GM19463 (cell line): ENCODE measurements around the gene BHLHA15.

Experiments
- ATAC-seq: cut with Tn5 transposase; IDR thresholded peaks from one replicate; pipeline ENCODE4 v1.9.1; 2021; ENCODE audit warnings: mild to moderate bottlenecking, moderate library complexity; ENCODE audit not compliant: unreplicated experiment

The BHLHA15 gene

DNA sequence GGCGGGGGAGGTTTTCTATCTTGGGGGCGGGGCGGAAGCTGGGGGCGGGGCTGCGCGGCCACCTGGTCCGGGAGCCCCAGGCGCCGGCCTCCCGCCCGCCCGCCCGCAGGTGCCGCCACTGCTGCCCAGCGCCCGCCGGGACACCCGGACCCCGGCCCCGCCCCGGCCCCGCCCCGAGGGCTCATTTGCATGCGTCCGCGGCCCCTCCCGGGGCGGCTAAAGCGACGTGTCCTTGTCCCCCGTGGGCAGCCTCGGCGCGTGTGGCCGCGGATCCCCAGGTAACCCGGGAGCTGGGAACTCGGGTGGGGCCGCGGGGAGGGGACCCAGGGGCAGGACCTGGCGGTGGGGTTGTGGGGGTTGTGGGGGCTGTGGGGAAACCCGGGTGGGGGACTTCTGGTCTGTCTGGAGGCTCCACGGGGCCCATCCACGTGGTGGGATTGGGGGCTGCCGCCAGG is at the start of gene BHLHA15:
BHLHA15 (plus strand) TSS at position 219 of the 455 bp plus-strand sequence. CDS start 871 bp downstream, outside the sequence.
- no peak for ATAC-seq

DNA sequence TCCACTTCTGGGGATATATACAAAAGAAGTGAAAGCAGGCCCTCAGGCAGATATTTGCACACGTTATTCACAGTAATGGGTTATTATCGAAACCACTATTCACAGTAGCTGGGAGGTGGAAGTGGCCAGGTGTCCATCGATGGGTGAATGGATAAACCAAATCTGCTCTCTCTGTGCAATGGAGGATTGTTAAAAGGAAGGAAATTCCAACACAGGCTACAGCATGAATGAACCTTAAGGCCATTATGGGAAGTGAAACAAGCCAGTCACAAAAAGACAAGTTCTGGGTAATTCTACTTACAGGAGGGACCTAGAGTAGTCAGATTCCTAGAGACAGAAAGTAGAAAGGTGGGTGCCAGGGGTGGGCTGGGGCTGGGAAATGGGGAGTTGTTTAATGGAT is 48.5 kb upstream of the BHLHA15 start:
- ATAC-seq: no peak

DNA sequence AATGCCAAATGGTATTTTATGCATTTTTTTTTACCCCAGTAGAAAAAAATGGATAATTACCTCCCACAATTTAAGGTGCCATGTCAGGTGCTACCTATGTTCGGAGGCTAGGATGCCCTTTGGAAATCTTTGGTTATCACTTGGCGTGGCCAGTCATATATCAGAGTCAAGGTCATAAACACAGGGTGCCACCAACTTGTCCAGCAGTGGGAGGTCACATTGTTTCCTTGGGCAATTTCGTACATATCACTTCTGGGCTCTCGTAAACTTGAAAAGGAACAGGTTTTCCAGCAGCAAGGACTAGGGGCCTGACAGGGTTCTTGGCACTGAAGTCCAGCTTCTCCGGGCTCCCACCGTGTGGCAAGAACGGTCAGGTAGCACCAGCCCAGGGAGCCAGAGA is 48.0 kb upstream of the BHLHA15 start:
- no peak for ATAC-seq

DNA sequence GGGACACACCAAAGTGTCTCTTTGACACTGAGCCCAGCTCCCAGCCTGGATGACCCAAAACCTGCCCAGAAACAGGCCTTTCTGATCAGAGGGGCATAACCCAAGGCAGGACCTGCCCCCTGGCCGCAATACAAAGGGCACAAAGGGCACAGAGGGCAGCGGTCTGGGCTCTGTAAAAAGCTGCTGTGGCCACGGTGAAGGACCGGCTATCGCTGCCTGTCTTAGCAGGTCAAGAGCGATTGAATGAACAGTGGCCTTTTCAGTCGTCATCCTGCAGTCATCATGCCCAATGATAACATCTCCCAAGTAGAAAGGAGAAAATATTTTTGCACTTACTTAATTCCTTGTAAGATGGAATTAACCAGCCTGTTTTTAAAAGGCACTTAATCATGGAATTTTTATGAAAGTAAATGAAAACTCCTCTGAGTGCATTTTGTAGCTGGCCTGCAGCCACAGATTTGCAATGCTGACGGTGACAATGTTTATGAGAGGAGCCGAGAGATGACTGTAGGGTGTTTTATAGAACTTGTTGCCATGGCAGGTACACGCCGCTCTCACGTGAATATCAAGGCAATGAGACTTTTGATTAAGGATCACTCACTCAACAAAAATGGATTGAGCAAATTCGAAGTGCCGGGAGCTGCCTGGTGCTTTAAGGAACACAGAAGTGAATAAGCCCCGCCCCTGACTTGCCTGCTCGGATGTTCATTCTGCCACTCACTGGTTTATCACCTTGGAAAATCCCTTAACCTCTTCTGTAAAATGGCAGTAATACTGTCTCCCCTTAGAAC is 47.3 kb upstream of the BHLHA15 start:
- ATAC-seq: no peak

DNA sequence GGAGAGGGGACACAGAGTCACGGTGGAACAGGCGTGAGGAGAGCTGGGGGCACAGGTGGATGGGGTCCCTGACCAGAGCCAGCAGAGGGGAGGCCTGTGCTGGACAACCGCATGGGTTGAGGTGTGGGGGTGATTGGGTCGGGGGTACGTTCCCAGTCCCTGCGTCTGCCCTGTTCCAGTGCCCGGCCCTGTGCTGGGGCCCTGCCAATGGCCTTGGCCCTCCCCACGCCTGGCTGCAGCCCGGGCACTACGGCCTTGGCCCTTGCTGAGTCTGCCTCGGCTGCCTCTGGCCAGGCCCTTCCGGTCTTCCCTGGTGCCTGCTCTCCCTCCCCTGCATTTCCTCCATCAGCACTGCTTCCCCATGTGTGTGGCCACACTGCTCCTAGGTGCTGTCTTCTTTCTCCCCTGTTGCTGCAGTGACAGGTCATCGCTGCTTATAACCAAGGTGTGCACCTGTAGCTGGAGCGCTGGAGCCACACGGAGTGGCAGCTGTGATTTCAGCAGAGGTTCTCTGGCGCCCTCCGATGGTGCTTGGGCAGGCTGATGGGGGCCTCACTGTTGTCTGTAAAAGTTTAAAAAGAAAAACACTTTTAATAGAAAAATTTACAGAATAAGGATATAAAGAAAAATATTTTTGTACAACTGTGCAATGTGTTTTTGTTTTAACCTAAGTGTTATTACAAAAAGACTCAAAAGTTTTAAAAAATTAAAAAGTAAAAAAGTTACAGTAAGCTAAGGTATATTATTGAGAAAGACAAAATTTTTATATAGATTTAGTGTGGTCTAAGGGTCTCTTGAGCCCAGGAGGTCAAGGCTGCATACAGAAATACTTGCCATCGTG is 45.2 kb upstream of the BHLHA15 start:
- ATAC-seq: peak; percentile 66

DNA sequence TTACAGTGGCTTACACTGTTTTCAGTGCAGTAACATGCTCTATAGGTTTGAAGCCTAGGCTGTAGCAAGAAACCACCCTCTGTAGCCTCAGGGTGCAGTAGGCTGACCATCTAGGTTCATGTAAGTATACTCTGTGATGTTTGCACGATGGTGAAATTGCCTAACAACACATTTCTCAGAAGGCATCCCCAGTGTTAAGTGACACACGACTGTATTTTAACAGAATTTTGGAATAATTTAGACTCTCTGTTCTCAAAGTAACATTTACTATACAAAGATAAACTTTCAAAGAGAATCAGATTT is 44.6 kb upstream of the BHLHA15 start:
- ATAC-seq: no peak

DNA sequence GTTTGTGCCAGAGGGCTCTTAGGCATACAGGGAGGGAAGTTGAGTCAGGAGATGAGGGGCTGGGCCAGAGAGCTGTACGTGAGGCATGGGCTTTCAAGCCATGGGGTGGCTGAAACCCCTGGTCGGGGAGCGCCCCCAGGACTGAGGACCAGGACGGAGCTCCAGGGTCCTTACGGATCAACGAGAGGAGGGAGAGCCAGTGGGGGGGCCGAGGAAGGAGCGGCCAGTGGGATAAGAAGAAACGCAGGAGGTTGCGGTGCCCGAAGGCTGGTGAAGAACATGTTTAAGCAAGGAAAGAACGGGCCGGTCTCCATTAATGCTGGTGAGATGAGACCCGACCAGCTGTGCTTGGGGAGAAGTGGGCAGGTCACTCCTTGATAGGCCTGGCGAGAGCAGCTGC is 43.6 kb upstream of the BHLHA15 start:
- no peak for ATAC-seq

DNA sequence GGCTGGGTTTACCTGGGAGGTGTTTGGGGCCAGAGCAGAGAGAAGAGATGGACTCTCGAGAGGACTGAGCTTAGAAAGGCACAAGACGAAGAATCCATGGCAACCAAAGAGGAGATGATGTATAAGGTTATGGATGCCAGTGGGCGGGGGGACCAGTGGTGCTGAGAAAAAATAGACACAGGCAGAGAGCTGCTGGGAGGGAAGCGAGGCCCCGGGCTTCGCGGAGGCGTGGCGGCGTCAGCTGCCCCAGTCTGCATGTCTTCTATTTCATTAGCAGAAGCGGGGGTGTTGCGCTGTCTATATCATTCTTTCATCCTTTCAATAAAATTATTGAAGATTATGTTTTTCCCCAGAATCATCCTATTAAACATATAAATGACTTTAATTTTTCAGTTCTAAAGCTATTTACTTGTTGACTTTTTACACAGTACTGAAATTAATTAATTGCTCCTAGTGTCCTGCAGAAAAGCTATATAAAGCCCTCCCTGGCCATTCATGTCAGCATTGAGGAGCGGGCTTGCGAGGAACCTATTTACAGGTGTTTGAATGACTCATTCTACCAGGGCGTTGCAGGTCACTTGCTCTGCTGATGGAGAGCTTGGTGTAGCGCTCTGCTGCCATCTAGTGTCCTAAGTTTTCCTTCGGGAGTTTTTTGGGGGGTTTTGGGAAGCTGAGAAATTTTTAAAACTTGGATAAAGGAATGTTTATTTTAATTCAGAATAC is 42.9 kb upstream of the BHLHA15 start:
- peak; percentile 59 for ATAC-seq

DNA sequence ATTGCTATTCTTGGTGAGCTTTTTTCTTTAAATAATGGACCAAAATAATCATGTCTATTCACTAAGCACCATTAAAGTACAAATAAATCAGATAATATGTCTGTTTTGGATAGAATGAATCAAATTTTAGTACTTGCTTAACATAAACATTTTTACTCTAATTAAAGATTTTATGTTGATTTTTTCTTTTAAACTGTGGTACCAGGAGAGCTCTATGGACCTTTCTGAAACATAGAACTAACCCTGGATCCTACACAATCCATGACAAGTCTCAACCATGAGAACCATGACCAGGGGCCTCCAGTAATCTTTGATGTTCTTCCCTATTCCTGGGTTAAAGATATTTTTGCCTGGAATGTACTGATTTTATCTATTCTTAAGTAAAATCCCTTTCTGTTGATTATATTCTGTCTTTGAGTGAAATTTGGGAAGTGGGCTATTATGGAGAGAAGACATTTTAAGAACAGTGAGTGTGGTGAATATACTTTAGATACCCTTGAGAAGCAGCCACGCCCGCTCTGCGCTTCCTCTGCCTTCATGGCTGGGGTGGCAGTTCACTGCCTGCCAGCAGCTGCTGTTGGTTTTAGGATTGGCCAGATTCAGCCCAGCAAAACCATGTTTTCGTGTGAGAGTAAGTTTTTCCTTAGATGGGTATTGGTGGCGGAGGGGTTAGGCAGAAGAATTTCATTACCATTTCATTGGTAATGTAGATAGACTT is 42.2 kb upstream of the BHLHA15 start:
- no peak for ATAC-seq

DNA sequence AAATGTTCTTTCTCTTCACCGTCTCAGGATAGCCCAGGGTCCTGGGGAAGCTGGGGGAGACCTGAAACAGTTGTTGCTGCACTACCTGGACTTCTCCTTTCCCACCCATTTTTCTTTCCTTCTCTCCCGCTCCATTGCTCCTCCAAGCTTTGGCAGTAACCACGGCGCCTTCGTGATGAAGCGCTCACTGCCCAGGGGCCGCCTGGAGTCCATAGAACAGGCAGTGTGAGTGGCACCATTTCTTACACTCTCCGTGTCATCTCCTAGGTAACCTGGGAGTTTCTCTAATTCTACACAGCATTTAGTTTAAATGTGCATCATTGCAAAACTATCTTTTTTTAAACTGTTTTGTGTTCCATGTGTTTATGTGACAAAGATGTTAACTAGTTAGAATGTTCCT is 40.3 kb upstream of the BHLHA15 start:
- no peak for ATAC-seq

DNA sequence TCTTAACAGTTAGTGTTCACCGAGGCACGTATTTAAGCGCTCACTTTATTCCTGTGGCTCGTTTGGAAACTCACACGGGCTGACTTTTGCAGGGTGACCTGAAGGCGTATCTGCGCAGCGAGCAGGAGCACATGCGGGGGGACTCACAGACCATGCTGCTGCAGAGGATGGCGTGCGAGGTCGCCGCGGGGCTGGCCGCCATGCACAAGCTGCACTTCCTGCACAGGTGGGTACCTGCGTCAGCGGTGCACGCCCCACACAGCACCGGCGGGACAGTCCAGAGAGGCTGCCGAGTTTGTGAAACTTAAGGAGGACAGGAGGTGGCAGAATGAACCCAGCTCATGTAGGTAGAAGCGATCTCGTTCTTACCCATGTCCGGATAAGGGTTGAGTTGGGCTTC is 39.8 kb upstream of the BHLHA15 start:
- no peak for ATAC-seq

DNA sequence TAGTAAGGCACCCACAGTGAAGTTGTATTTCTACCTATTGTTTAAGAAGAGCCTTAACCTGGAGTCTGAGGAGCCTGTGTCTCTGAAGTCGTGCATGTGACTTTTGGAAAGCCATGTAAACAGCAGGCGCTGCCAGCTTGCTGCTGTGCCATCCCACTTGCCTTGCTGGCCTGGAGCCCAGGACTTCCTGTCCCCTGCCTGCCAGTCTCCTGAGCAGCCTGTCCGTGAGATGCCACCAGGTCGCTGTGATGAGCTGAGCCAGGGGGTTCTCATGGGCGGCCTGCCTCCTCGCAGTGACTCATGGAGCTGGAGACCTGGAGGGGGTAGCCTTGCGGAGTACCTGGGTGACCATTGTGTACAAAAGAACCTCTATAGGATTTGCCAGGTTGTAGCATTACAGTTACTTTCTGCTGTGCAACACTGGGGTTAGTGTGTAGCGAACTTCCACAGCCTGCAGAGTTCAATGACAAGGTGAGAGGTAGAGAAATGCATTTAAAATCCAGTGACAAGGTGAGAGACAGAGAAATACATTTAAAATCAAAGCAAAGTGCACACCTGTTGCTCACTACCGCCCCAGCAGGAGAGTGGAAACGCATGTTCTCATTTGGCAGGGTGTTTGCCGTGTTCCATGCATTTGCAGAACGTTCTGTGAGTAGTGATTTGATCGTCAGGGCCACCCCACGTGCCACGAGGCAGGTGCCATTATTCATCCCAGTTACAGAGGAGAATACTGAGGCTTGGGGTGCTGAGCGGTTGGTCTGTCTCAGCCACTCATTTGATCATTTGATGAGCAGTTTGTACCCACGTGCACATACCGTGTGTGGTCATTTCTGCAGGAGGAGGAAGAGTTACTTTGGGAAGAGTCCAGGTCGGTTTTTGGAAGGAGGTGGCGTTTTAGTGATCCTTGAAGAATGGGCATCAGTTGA is 36.6 kb upstream of the BHLHA15 start:
- ATAC-seq: no peak

DNA sequence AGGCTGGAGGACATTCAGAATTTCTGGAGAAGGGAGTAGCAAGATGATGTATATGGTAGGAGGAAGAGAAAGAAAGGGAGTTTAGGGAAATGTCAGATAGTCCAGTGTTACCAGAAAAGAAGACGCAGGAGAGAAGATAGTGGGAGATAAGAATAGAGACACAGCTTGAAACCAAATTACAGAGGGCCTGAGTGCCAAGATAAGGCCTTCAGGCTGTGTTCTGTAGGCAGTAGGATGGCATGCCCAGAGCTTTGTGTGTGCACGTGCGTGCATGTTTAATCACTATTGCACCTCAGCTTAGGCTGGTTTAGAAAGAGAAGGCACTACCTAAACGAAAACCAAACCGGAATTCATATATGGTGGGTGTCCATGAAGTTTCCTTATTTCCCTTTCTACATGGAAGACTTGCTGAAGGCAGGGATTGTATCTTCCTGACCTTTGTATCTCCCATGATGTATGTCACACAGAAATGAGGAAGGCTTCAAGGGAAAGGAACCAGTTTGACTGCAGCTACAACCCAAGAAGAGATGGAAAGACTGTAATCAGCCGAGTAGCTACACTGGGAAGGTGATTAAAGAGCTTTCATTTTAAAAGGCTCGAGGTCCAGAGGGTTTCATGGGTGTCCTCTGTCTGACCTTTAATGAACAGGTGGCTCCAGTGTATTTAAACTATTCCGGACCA is 35.8 kb upstream of the BHLHA15 start:
- no peak for ATAC-seq

DNA sequence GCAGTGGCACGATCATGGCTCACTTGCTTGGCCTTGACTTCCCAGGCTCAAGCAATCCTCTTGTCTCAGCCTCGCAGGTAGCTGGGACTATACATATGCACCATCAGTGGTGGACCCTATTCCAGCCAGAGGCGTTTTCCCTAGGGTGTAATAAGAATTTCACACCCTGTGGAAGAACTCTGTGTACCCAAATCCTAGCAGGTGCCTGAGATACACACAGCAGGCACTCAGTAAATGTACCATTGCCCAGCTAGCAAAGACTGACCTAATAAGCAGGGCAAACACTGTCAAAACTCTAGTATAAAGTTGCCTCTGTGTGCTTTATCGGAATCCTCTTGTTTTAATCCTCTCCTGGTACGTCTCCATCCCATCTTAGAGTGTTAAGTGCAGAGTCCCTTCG is 33.7 kb upstream of the BHLHA15 start:
- ATAC-seq: no peak

DNA sequence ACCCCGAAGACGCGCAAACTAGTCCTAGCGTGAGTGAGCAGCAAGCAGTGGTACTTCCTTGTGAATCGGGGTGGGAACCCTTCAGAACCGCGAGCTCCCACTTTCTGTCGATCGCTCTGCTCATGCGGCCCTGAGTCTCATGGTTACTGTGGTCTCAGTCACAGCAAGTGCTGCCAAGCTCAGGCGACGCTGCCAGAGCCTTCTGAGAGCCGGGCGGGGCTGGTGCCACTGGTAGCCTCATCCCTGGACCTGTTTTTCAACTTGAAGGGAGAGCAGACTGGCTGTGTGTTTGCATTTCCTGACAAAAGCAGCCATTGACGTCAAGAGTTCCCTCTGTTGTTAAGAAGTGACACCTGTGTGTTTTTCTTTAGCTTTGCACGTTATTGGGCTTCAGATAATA is 32.9 kb upstream of the BHLHA15 start:
- no peak for ATAC-seq

DNA sequence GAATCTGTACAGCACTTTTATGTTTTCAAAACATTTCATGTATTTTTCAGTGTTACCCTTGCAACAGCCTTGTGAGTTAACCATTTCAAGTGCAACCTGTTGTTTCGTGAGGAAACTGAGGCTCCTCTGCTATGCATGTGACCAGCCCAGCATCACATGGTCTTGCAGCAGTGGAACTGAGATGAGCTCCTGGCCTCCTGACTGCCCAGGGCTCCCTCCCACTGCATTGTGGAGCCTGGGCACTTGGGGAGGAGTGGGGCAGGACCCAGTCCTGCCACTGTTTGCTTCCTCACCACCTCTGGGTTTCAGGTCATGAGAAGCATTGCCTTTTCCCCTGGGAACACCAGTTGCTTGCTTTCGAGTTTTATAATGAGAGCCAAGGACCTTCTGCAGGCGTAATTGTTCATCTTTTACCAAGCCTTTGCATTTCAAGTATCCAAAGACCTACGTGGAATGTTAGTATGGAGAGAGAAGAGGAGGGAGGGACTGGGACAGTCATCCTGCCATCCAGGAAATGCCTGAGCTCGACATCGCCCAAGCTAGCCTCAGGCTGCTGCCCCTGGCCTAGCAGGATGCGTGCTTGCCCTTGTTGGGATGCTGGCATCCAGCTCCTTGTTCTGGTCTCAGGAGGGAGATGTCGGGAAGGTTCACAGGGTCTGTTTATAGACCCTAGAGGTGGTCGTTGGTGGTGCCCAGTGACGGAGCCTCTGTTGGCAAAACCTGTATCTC is 32.3 kb upstream of the BHLHA15 start:
- no peak for ATAC-seq

DNA sequence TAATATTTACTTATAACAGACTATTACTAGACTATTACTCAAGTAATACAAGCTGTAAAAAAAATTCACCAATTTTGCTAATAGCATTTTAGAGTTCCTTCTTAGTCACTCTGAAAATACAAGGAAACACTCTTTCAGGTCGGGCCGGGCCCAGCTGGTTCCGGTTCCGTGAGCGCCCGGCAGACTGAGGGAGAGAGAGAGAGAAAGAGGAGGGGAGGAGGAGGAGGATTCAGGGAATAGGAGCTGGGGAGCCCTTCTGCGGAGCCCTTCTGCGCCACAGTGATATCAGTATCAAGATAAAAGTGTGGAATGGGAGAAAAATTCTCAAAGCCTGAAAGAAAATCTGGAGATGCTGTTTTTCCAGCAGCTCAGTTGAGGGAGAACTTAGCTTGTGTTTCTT is 30.5 kb upstream of the BHLHA15 start:
- ATAC-seq: no peak

DNA sequence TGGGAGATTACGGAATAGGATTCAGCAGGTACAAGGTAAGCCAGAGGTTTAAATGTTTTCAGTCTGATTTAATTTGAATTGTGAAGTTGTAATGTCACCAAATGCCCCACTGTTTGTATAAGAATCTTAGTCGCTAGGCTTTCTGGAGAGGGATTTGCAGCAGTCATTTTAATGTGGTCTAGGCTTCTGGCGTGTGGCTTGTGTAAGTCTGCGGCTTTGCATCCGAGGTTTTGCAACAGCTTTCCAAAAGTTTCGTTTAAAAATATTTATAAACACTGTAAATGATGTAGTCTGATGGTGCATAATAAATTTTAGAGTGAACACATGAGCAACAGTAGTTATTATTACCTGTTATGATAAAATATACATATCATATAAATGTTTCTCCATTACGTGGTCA is 26.1 kb upstream of the BHLHA15 start:
- no peak for ATAC-seq
